Measurements from ENCODE around the gene SPATS2L. TPM values are rescaled to one million over a fixed set of nuclear protein-coding genes. Genes with fewer than 3 reads are reported as not detected.

The SPATS2L gene
- total and polyA plus RNA-seq, 2 experiments from 2014 or later: 118 to 154 TPM

DNA sequence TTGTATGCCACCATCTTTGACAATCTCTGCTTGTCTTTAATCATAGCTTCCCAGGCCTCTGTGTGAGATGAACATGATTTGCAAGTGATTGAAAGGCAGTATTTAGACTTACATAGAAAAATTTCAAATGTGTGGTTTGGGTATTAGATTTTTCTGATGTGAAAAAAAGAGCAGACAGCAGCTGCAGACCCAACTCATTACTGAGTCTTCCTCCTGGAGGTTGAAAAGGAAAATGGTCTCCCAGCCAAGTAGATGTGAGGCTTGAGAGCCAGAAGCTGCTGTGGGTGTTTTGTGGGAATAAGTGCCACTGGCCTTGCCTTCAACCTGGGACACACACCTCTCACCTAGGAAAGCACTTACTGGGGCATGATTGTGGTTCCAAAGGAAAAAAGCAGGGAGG, 110.9 kb downstream of the SPATS2L start:
- no peak overlapping the region for H3K4me3 ChIP-seq
- no peaks in the 10 kb centered on the region for H3K79me2 ChIP-seq (replicated peaks; ENCODE audit: insufficient read depth)
- Mint-ChIP-seq H3K4me3 (no peak overlapping the region), H3K9me3 (no peaks in the 10 kb centered on the region), H3K27me3 (ENCODE audit: insufficient read depth, low read depth, poor library complexity) (peaks cover 3% of the 10 kb centered on the region), H3K27ac (peak overlapping the region; percentile 96), H3K36me3 (ENCODE audit: low read depth) (peaks cover 71% of the 10 kb centered on the region), H3K4me1 (peaks cover 30% of the 10 kb centered on the region)
- peak overlapping the region; percentile 65 for H3K27ac ChIP-seq (ENCODE audit: low read depth)
- peaks cover 15% of the 10 kb centered on the region for H3K4me1 ChIP-seq (ENCODE audit: insufficient read depth)
- H3K36me3 ChIP-seq (ENCODE audit: insufficient read depth): peaks cover 33% of the 10 kb centered on the region
- ATAC-seq: peak; percentile 70
- no peaks in the 10 kb centered on the region for H4K20me1 ChIP-seq (replicated peaks; ENCODE audit: insufficient read depth)
- DNase-seq (ENCODE audit: low spot score): no peak
- no peak overlapping the region for H3K4me2 ChIP-seq
- no peaks in the 10 kb centered on the region for H3K9me2 ChIP-seq (ENCODE audit: insufficient read depth)
- no peaks in the 10 kb centered on the region; the same call in 1 of the 2 replicates for H3F3A ChIP-seq (replicated peaks; ENCODE audit: low read depth)
- no peaks in the 10 kb centered on the region for H3K27me3 ChIP-seq (ENCODE audit: insufficient read depth)
- H2AFZ ChIP-seq: no peak overlapping the region
- no peak for TF ChIP-seq ZNF114 (CRISPR knock-in tag; IDR thresholded peaks at IDR 0.05)
- TF ChIP-seq POLR2AphosphoS5 (IDR thresholded peaks at IDR 0.05; ENCODE audit: low read depth): no peak
- TF ChIP-seq ZNF462 (CRISPR knock-in tag; IDR thresholded peaks at IDR 0.05): no peak
- no peak for TF ChIP-seq EZH2 (IDR thresholded peaks at IDR 0.05; ENCODE audit: low read depth, unreplicated experiment)
- no peak for TF ChIP-seq JUNB (IDR thresholded peaks at IDR 0.05; ENCODE audit: unreplicated experiment)
- TF ChIP-seq, protein P1, sequence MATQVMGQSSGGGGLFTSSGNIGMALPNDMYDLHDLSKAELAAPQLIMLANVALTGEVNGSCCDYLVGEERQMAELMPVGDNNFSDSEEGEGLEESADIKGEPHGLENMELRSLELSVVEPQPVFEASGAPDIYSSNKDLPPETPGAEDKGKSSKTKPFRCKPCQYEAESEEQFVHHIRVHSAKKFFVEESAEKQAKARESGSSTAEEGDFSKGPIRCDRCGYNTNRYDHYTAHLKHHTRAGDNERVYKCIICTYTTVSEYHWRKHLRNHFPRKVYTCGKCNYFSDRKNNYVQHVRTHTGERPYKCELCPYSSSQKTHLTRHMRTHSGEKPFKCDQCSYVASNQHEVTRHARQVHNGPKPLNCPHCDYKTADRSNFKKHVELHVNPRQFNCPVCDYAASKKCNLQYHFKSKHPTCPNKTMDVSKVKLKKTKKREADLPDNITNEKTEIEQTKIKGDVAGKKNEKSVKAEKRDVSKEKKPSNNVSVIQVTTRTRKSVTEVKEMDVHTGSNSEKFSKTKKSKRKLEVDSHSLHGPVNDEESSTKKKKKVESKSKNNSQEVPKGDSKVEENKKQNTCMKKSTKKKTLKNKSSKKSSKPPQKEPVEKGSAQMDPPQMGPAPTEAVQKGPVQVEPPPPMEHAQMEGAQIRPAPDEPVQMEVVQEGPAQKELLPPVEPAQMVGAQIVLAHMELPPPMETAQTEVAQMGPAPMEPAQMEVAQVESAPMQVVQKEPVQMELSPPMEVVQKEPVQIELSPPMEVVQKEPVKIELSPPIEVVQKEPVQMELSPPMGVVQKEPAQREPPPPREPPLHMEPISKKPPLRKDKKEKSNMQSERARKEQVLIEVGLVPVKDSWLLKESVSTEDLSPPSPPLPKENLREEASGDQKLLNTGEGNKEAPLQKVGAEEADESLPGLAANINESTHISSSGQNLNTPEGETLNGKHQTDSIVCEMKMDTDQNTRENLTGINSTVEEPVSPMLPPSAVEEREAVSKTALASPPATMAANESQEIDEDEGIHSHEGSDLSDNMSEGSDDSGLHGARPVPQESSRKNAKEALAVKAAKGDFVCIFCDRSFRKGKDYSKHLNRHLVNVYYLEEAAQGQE (IDR thresholded peaks at IDR 0.05; ENCODE audit: unreplicated experiment): no peak
- TF ChIP-seq ZNF331 (CRISPR knock-in tag; IDR thresholded peaks at IDR 0.05; ENCODE audit: low read depth): no peak

Measured in GM23338 (cell line).